C4-2B (cell line): ENCODE measurements around the gene RTF1.

ENCODE experiments used
- H3K27ac ChIP-seq: fragments of 450-650 bp; 2 replicates; pipeline ENCODE4 v1.5.1; 2017
- CTCF ChIP-seq: fragments of 450-650 bp; conservative IDR thresholded peaks from 2 replicates; pipeline ENCODE4 v1.5.1; 2017; ENCODE audit warnings: mild to moderate bottlenecking
- ZFX ChIP-seq: fragments of 450-650 bp; IDR thresholded peaks from 2 replicates; pipeline ENCODE4 v1.6.1; 2017

RTF1 gene

DNA sequence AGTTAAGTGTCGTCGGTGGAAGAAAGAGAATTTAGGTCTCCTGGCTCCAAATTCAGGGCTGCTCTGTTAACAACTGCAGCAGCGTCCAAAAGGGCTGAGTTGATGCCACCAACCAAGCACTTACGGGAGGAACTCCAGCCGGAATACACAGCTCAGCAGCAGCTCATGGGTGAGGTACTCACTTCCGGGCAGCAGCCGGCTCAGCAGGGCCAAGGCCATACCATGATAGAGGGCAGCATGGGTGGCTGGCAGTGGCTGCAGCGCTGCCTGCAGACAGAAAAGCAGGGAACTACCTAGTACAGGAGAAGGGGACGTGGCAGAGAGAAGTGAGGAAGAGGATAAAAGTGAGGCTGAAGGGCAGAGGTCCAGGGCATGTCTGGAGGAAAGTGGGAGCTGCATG is 104.7 kb downstream of the RTF1 start:
- TF ChIP-seq ZFX (no peak), CTCF (no peak)
- no peak overlapping the region for H3K27ac ChIP-seq

DNA sequence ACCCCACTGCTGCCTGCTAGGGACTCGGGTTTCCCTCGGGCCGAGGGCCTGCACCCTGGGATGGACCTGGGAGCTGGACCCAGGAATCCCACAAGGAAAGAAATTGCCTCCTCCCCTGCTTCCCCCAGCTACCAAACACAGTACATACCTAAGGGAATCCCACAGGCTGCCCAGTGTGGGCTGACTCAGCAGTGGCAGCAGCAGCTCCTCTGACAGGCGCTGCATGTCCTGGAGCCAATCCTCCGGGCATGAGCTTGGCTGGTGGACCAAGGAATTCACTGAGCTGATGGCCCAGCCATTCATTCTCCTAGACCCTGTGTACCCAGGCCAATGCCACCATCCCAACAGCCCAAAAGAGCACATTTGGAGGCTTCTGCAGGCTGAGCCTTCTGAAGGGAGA is 106.2 kb downstream of the RTF1 start:
- no peak overlapping the region for H3K27ac ChIP-seq
- no peak for TF ChIP-seq ZFX
- TF ChIP-seq CTCF = no peak

GRCh38 chr15:41530363-41530956 is 113.6 kb downstream of the RTF1 start:
- no peak overlapping the region for H3K27ac ChIP-seq
- TF ChIP-seq ZFX (no peak), CTCF (no peak)
